Endothelial cell of umbilical vein (primary cell): ENCODE data around the gene OSBP2. TPM values are rescaled to one million over a fixed set of nuclear protein-coding genes. Genes with fewer than 3 reads are reported as not detected.

Source experiments
- BruUV-seq: library from RNA; stranded (reverse); fragments of 400-500 nt; replicated peaks from 2 replicates; lab custom pipeline; 2021; lab: Mats Ljungman, UMichigan
- CTCF ChIA-PET: fragments of 300-600, 350-600 bp; sonication (Branson Sonifier 250); formaldehyde crosslinking; loops from one replicate; lab custom pipeline; 2021; ENCODE audit warnings: antibody characterized with exemption, inconsistent platforms; lab: Charles Lee
- POLR2A ChIA-PET: fragments of 300-600, 350-600 bp; sonication (Branson Sonifier 250); formaldehyde crosslinking; loops from one replicate; lab custom pipeline; 2021; ENCODE audit warnings: antibody characterized with exemption, inconsistent platforms; lab: Charles Lee
- DNase-seq: peaks from one replicate; pipeline ENCODE4 v3.0.0-alpha.2; 2011; ENCODE audit warnings: low read depth, low spot score
- FAIRE-seq: peaks from 2 replicates; lab custom pipeline; 2011; peaks lifted over from hg19 to GRCh38; lab: Jason Lieb, UNC
- H2AFZ ChIP-seq: 2 replicates; pipeline ENCODE4 v1.6.0; 2012; ENCODE audit warnings: low read depth, low read length, control low read depth, inconsistent platforms
- H3K27ac ChIP-seq: 2 replicates; pipeline ENCODE4 v1.5.1; 2011; ENCODE audit warnings: low read depth, mild to moderate bottlenecking, control low read depth, low read length, moderate library complexity; ENCODE audit not compliant: insufficient read depth
- H3K27me3 ChIP-seq, 2 experiments: 2 replicates each; pipeline versions ENCODE4 v1.6.0 to v1.6.1; 2011; ENCODE audit warnings: low read length in 2 of 2, mixed read lengths in 1 of 2; ENCODE audit not compliant: control insufficient read depth in 2 of 2, insufficient read depth in 2 of 2
- H3K36me3 ChIP-seq, 2 experiments: 2 replicates in 1 of 2; 3 replicates in 1 of 2; pipeline ENCODE4 v1.5.1; 2011; ENCODE audit warnings: low read length in 2 of 2, mild to moderate bottlenecking in 1 of 2, moderate library complexity in 1 of 2; ENCODE audit not compliant: control insufficient read depth in 2 of 2, insufficient read depth in 2 of 2; ENCODE audit errors: extremely low read depth in 1 of 2
- H3K4me1 ChIP-seq: 3 replicates; pipeline ENCODE4 v1.5.1; 2011; ENCODE audit warnings: mild to moderate bottlenecking, low read length; ENCODE audit not compliant: control insufficient read depth, insufficient read depth; ENCODE audit errors: extremely low read depth
- H3K4me2 ChIP-seq: 2 replicates; pipeline ENCODE4 v1.6.1; 2011; ENCODE audit warnings: low read length, control low read depth, mixed read lengths; ENCODE audit not compliant: insufficient read depth
- H3K4me3 ChIP-seq, 3 experiments: fragments of 200-600 bp in 1 of 3; sonication (generic), shearing (Covaris generic) in 1 of 3; replicated peaks in 1 of 3; 2 replicates each; pipeline ENCODE4 v1.5.1; 2011 to 2016; ENCODE audit warnings: control low read depth in 3 of 3, low read length in 3 of 3, mild to moderate bottlenecking in 2 of 3, inconsistent platforms in 1 of 3, low read depth in 1 of 3, moderate library complexity in 1 of 3; ENCODE audit not compliant: insufficient read depth in 1 of 3
- H3K79me2 ChIP-seq: 2 replicates; pipeline ENCODE4 v1.6.0; 2012; ENCODE audit warnings: low read length, inconsistent platforms; ENCODE audit not compliant: control insufficient read depth, insufficient read depth
- H3K9ac ChIP-seq: replicated peaks from 2 replicates; pipeline ENCODE3; 2011; ENCODE audit warnings: low read length, control low read depth; ENCODE audit not compliant: insufficient read depth; ENCODE audit errors: extremely low read depth
- H3K9me1 ChIP-seq: replicated peaks from 3 replicates; pipeline ENCODE4 v1.6.0; 2011; ENCODE audit warnings: mild to moderate bottlenecking, low read length; ENCODE audit not compliant: control insufficient read depth, insufficient read depth; ENCODE audit errors: extremely low read depth
- H3K9me3 ChIP-seq: replicated peaks from 2 replicates; pipeline ENCODE4 v1.5.1; 2012; ENCODE audit warnings: low read length, inconsistent platforms; ENCODE audit not compliant: control insufficient read depth, insufficient read depth
- H4K20me1 ChIP-seq: replicated peaks from 2 replicates; pipeline ENCODE3; 2011; ENCODE audit warnings: mild to moderate bottlenecking, low read length; ENCODE audit not compliant: control insufficient read depth, insufficient read depth; ENCODE audit errors: extremely low read depth
- EZH2 ChIP-seq: IDR thresholded peaks from 2 replicates; pipeline ENCODE4 v1.6.1; 2012; ENCODE audit warnings: borderline replicate concordance, low read depth, mild to moderate bottlenecking, moderate library complexity, low read length, inconsistent platforms; ENCODE audit not compliant: severe bottlenecking
- FOS ChIP-seq: IDR thresholded peaks from 2 replicates; pipeline ENCODE4 v1.6.1; 2011; ENCODE audit warnings: mild to moderate bottlenecking, low read length, moderate library complexity, borderline replicate concordance; ENCODE audit not compliant: insufficient read depth
- GATA2 ChIP-seq: IDR thresholded peaks from 2 replicates; pipeline ENCODE4 v1.7.0; 2011; ENCODE audit warnings: low read depth, mild to moderate bottlenecking, moderate library complexity, mixed read lengths, low read length; ENCODE audit not compliant: insufficient read length, insufficient read depth
- JUN ChIP-seq: IDR thresholded peaks from 2 replicates; pipeline ENCODE4 v1.6.1; 2011; ENCODE audit warnings: borderline replicate concordance, low read depth; ENCODE audit not compliant: insufficient read length, insufficient read depth
- MYC ChIP-seq: IDR thresholded peaks from one replicate; pipeline ENCODE4 v1.6.1; 2011; ENCODE audit warnings: mild to moderate bottlenecking, low read depth, low read length
- POLR2A ChIP-seq: IDR thresholded peaks from 2 replicates; pipeline ENCODE4 v1.6.1; 2012; ENCODE audit warnings: low read depth, mild to moderate bottlenecking, control low read depth, low read length
- POLR2AphosphoS5 ChIP-seq: IDR thresholded peaks from 2 replicates; pipeline ENCODE4 v1.6.1; 2012; ENCODE audit warnings: low read depth, mild to moderate bottlenecking, control low read depth, low read length, moderate library complexity; ENCODE audit not compliant: insufficient read depth
- dilution Hi-C: fragments of 300-500 bp; cut with MboI; formaldehyde crosslinking; loops from one replicate; pipeline ENCODE4 v1.15.0; 2019; ENCODE audit warnings: low sequenced_read_pairs; ENCODE audit not compliant: extremely low pct_ligation_motif_present
- intact Hi-C: fragments of 100-400 bp; cut with micrococcal nuclease; formaldehyde crosslinking; loops from one replicate; pipeline ENCODE4 v1.10.0; 2022
- polyA plus RNA-seq, 4 experiments: library from polyadenylated mRNA; depleted of rRNA in 3 of 4; stranded (reverse) in 3 of 4; unstranded in 1 of 4; fragments of >200 nt; gene quantifications; 2 replicates each; pipeline versions ENCODE4 v1.2.1 to v1.2.3, GENCODE V29; 2011 to 2012; ENCODE audit warnings: missing spikeins in 1 of 4
- total RNA-seq: library from RNA; stranded (reverse); gene quantifications from 2 replicates; pipeline ENCODE4 v1.2.3, GENCODE V29; 2021
- TF ChIP-seq, protein P1 (sequence below), 2 donors: IDR thresholded peaks; 1 replicate in 1 of 2; 2 replicates in 1 of 2; pipeline ENCODE4 v1.5.1; 2011; ENCODE audit warnings: low read length in 2 of 2, mild to moderate bottlenecking in 2 of 2, moderate library complexity in 2 of 2, control low read depth in 1 of 2, inconsistent platforms in 1 of 2, low read depth in 1 of 2; ENCODE audit not compliant: insufficient read depth in 1 of 2; ENCODE audit errors: extremely low read depth in 1 of 2
- TF ChIP-seq, protein P2 (sequence below): IDR thresholded peaks from 2 replicates; pipeline ENCODE4 v1.6.1; 2011; ENCODE audit not compliant: insufficient read depth, insufficient read length

The OSBP2 gene
- total and polyA plus RNA-seq, 2 donors (not counting 3 experiments of a cell fraction or from before 2014, with no cell fraction given), result 4.1 to 7.5 TPM

DNA sequence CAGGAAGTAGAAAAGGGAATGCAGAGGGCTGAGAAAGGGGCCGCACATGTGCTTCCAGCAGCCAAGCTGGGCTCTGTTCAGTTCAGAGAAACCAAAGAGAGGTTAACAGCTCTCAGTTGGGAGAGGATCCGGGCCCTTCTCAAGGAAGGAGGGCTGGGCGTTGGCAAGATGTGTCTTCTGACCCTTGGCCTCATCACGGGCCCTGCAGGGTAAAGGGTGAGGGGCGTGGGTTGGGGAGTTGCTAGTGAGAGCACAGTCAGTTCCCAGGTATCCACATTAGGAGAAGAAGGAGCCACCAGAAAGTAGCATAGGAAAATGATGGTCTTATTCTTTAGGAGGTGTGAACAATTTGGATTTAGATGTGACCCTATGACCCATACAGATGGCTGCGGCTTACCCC is 73.0 kb downstream of the OSBP2 start:
- dilution Hi-C loops, result no loop called here
- no peak overlapping the region for H3K4me2 ChIP-seq
- POLR2A ChIA-PET, result no interaction called here
- no peak overlapping the region for H3K27ac ChIP-seq
- H3K27me3 ChIP-seq, result no peaks in the 10 kb centered on the region
- H3K79me2 ChIP-seq, result no peaks in the 10 kb centered on the region
- intact Hi-C loops, result no loop called here
- H3K9me1 ChIP-seq, result no peaks in the 10 kb centered on the region
- H3K36me3 ChIP-seq, result no peaks in the 10 kb centered on the region
- TF ChIP-seq POLR2A (no peak), FOS (no peak), JUN (no peak), POLR2AphosphoS5 (no peak), GATA2 (no peak), EZH2 (no peak), MYC (no peak)
- TF ChIP-seq, protein P1, sequence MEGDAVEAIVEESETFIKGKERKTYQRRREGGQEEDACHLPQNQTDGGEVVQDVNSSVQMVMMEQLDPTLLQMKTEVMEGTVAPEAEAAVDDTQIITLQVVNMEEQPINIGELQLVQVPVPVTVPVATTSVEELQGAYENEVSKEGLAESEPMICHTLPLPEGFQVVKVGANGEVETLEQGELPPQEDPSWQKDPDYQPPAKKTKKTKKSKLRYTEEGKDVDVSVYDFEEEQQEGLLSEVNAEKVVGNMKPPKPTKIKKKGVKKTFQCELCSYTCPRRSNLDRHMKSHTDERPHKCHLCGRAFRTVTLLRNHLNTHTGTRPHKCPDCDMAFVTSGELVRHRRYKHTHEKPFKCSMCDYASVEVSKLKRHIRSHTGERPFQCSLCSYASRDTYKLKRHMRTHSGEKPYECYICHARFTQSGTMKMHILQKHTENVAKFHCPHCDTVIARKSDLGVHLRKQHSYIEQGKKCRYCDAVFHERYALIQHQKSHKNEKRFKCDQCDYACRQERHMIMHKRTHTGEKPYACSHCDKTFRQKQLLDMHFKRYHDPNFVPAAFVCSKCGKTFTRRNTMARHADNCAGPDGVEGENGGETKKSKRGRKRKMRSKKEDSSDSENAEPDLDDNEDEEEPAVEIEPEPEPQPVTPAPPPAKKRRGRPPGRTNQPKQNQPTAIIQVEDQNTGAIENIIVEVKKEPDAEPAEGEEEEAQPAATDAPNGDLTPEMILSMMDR (IDR thresholded peaks at IDR 0.05; ENCODE audit: extremely low read depth in 1 of 2, insufficient read depth in 1 of 2, low read depth in 1 of 2, low read length in 2 of 2), result no peak
- TF ChIP-seq, protein P2, sequence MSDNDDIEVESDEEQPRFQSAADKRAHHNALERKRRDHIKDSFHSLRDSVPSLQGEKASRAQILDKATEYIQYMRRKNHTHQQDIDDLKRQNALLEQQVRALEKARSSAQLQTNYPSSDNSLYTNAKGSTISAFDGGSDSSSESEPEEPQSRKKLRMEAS, result no peak
- DNase-seq (no peak), FAIRE-seq (no peak)
- no peaks in the 10 kb centered on the region for H3K9me3 ChIP-seq
- no peaks in the 10 kb centered on the region for H3K4me1 ChIP-seq
- no peak overlapping the region for H3K4me3 ChIP-seq
- CTCF ChIA-PET, result interaction anchor here (0.8 to 7.5 kb wide), 4 partner anchors 101 to 152 kb away, joined by 3 to 231 read pairs (median 3); no protein-coding TSS in a partner anchor
- no peaks in the 10 kb centered on the region for H4K20me1 ChIP-seq
- BruUV-seq, result no TSS peak
- H2AFZ ChIP-seq, result no peak overlapping the region
- H3K9ac ChIP-seq, result no peak overlapping the region
